ENCODE measurements around the gene CATSPERE. TPM values are rescaled to one million over a fixed set of nuclear protein-coding genes. Genes with fewer than 3 reads are reported as not detected.

The CATSPERE gene
- total RNA-seq, 1 donor from 2014 or later, result 1.1 TPM

- no peaks in the 10 kb centered on the region for H3K9me3 ChIP-seq
- H3K4me3 ChIP-seq, result no peak overlapping the region
- no peak for TF ChIP-seq CTCF (IDR thresholded peaks at IDR 0.05)
- H3K36me3 ChIP-seq, result peaks cover 38% of the 10 kb centered on the region
- peaks cover 12% of the 10 kb centered on the region for H3K4me1 ChIP-seq
- H3K27ac ChIP-seq, result no peak overlapping the region
- DNase-seq (no peak), ATAC-seq (no peak)
- intact Hi-C loops (cut with DNase I), result no loop called here
- H3K27me3 ChIP-seq, result no peaks in the 10 kb centered on the region
Measured at GRCh38 chr1:244435562-244436205, 25.4 kb upstream of the CATSPERE start.

GRCh38 chr1:244436336-244437085 is 24.6 kb upstream of the CATSPERE start:
- ATAC-seq (no peak), DNase-seq (no peak)
- Histone ChIP-seq H3K27ac (no peak overlapping the region), H3K36me3 (peaks cover 30% of the 10 kb centered on the region), H3K9me3 (no peaks in the 10 kb centered on the region), H3K27me3 (no peaks in the 10 kb centered on the region), H3K4me3 (no peak overlapping the region), H3K4me1 (peaks cover 12% of the 10 kb centered on the region)
- TF ChIP-seq CTCF (IDR thresholded peaks at IDR 0.05), result no peak
- intact Hi-C loops (cut with DNase I), result no loop called here

- intact Hi-C loops (cut with DNase I), result no loop called here
- no peak overlapping the region for H3K27ac ChIP-seq
- no peak for TF ChIP-seq CTCF (IDR thresholded peaks at IDR 0.05)
- H3K4me1 ChIP-seq, result peaks cover 12% of the 10 kb centered on the region
- no peak overlapping the region for H3K4me3 ChIP-seq
- DNase-seq, result no peak
- no peaks in the 10 kb centered on the region for H3K27me3 ChIP-seq
- peaks cover 24% of the 10 kb centered on the region for H3K36me3 ChIP-seq
- H3K9me3 ChIP-seq, result no peaks in the 10 kb centered on the region
- ATAC-seq, result no peak
Measured at GRCh38 chr1:244437086-244437468, 24.0 kb upstream of the CATSPERE start.

GRCh38 chr1:244439391-244440032 is 21.6 kb upstream of the CATSPERE start:
- intact Hi-C loops (cut with DNase I), result no loop called here
- peaks cover 13% of the 10 kb centered on the region for H3K4me1 ChIP-seq
- no peak for TF ChIP-seq CTCF (IDR thresholded peaks at IDR 0.05)
- ATAC-seq (peak; percentile 74), DNase-seq (no peak)
- no peak overlapping the region for H3K4me3 ChIP-seq
- no peaks in the 10 kb centered on the region for H3K9me3 ChIP-seq
- H3K27me3 ChIP-seq, result no peaks in the 10 kb centered on the region
- H3K27ac ChIP-seq, result no peak overlapping the region
- peaks cover 12% of the 10 kb centered on the region for H3K36me3 ChIP-seq

- H3K27ac ChIP-seq, result no peak overlapping the region
- ATAC-seq (no peak), DNase-seq (no peak)
- intact Hi-C loops (cut with DNase I), result no loop called here
- no peaks in the 10 kb centered on the region for H3K27me3 ChIP-seq
- no peaks in the 10 kb centered on the region for H3K36me3 ChIP-seq
- H3K4me1 ChIP-seq, result peaks cover 24% of the 10 kb centered on the region
- H3K9me3 ChIP-seq, result no peaks in the 10 kb centered on the region
- H3K4me3 ChIP-seq, result no peak overlapping the region
- TF ChIP-seq CTCF (IDR thresholded peaks at IDR 0.05), result no peak
Measured at GRCh38 chr1:244442850-244443249, 18.2 kb upstream of the CATSPERE start.
